Left kidney (tissue), 2 donors: ENCODE results near the gene FGF14. TPM values are rescaled to one million over a fixed set of nuclear protein-coding genes. Genes with fewer than 3 reads are reported as not detected.

Source experiments
- DNase-seq: peaks from one replicate; pipeline ENCODE4 v3.0.0-alpha.2; 2013
- polyA plus RNA-seq: library from polyadenylated mRNA; unstranded; fragments of 120-200 nt; gene quantifications from one replicate; pipeline ENCODE4 v1.2.1, GENCODE V29; 2013; ENCODE audit not compliant: insufficient read length

The FGF14 gene
- polyA plus RNA-seq, 1 donor = 0.95 TPM

- DNase-seq = no peak
Observed at GRCh38 chr13:101985321-101985720, 416.5 kb downstream of the FGF14 start.

GRCh38 chr13:101982903-101983302, 418.9 kb downstream of the FGF14 start:
- no peak for DNase-seq

GRCh38 chr13:101979825-101980224, 422.0 kb downstream of the FGF14 start:
- DNase-seq = no peak

GRCh38 chr13:101978552-101979315, 423.1 kb downstream of the FGF14 start:
- DNase-seq = no peak

GRCh38 chr13:101977475-101977874, 424.4 kb downstream of the FGF14 start:
- DNase-seq = no peak

GRCh38 chr13:101972191-101972590, 429.7 kb downstream of the FGF14 start:
- DNase-seq = no peak

GRCh38 chr13:101970341-101970740, 431.5 kb downstream of the FGF14 start:
- DNase-seq = no peak

- no peak for DNase-seq
Observed at GRCh38 chr13:101967781-101968180, 434.1 kb downstream of the FGF14 start.

GRCh38 chr13:101967216-101967615, 434.6 kb downstream of the FGF14 start:
- DNase-seq = no peak

GRCh38 chr13:101965096-101965495, 436.8 kb downstream of the FGF14 start:
- DNase-seq = no peak

- DNase-seq = no peak
Observed at GRCh38 chr13:101959016-101959415, 442.8 kb downstream of the FGF14 start.

- DNase-seq = no peak
Observed at GRCh38 chr13:101955764-101956163, 446.1 kb downstream of the FGF14 start.

GRCh38 chr13:101951114-101951513, 450.7 kb downstream of the FGF14 start:
- DNase-seq = no peak

GRCh38 chr13:101949681-101950080, 452.2 kb downstream of the FGF14 start:
- DNase-seq = no peak

- no peak for DNase-seq
Observed at GRCh38 chr13:101946401-101946800, 455.4 kb downstream of the FGF14 start.

- DNase-seq = no peak
Observed at GRCh38 chr13:101945435-101945834, 456.4 kb downstream of the FGF14 start.

GRCh38 chr13:101944521-101944920, 457.3 kb downstream of the FGF14 start:
- no peak for DNase-seq

- no peak for DNase-seq
Observed at GRCh38 chr13:101942535-101943157, 459.2 kb downstream of the FGF14 start.

- peak; percentile 62 for DNase-seq
Observed at GRCh38 chr13:101942038-101942437, 459.8 kb downstream of the FGF14 start.

GRCh38 chr13:101941095-101941783, 460.6 kb downstream of the FGF14 start:
- DNase-seq = no peak

- DNase-seq = no peak
Observed at GRCh38 chr13:101939370-101939769, 462.5 kb downstream of the FGF14 start.

- DNase-seq = no peak
Observed at GRCh38 chr13:101935828-101936227, 466.0 kb downstream of the FGF14 start.

GRCh38 chr13:101931186-101931585, 470.7 kb downstream of the FGF14 start:
- no peak for DNase-seq
